ENCODE measurements around the gene STK24.
"Not testable (repeated sequence)": the region's sequence is repeated elsewhere in the genome, so short reads cannot be mapped to it uniquely, and the experiment has no call there.

Gene STK24

DNA sequence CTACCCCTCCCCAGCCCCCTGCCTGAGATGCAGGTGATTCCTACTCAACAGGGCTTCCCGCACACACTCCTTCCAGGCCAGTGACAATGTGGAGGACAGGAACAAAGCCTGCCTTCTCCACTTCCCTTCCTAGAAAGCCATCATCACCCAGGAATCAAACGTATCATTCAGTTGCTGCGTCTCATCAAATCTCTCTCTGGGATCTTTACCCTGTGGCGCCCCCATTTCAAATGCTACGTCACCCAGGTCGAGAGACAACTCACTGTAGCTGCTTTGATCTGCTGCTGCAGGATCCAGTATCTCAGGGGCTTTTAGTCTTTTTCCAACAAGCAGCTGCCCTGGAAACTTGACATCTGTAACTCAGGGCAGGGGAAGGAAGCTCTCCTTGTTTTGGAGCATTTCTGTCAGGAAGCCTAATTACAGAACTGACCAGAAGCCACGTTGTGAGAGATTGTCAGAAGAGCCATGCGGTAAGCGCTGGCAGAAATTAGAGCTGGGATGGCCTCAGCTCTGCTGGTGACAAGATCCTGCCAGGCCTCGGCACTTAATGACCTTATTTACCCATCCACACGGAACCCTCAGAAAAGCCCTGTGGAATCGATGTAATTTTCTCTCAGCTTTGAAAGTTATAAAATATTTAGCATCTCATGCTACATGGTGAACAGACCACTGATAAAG lies 140.5 kb downstream of the STK24 start:
- no peak for DNase-seq (ENCODE audit: low read depth in 2 of 2)

DNA sequence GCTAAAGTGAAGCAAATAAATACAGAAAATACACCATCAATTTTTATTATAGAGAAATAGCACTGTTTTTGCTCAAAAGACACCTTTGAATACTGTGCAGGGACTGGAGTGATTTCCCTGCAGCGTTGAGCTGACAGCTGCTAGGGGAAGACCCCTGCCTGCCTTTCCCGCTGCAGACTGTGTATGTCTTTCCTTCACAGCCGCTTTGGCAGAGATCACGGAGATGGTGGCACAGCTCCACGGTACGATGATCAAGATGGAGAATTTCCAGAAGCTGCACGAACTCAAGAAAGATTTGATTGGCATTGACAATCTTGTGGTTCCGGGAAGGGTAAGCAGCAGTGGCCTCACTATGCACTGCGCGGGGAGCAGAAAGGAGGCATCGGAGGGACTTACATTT lies 141.5 kb downstream of the STK24 start:
- no peak for DNase-seq (ENCODE audit: low read depth in 2 of 2)

DNA sequence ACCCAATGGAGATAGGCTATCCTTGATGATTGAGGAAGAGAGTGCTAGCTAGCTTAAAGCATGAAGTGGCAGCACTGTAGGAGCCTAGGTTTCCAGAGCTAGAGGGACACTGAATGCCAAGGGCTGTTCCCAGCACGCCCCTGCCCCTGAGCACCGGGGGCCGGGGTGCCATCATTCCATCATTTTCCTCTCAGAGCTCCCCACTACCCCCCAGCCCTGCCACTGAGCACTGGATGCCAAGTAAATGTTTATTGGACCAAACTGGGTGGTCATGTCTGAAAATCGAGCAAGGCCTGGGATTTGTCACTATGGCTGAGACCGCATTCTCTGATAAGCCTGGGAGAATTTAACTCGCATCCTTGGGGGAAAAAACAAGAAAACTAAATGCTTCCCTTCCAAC lies 142.8 kb downstream of the STK24 start:
- no peak for DNase-seq (ENCODE audit: low read depth in 2 of 2)

DNA sequence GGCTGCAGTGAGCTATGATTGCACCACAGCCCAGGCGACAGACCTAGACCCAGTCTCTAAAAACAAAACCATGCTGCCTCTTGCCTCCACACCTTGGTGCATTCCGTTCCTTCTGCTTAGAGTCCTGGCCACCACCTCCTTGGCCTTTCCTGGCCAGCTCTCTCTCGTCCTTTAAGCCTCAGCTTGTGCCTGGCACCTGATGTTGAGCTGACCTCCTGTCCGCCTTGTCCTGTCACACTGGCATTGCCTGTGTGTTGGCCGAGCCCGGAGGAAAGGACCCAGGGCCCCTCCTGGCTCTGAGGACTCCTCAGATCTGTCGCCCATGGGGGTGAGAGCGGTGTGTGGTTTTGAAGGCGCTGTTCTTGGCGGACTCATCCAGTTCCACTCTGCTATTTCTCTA lies 143.3 kb downstream of the STK24 start:
- no peak for DNase-seq (ENCODE audit: low read depth in 2 of 2)

DNA sequence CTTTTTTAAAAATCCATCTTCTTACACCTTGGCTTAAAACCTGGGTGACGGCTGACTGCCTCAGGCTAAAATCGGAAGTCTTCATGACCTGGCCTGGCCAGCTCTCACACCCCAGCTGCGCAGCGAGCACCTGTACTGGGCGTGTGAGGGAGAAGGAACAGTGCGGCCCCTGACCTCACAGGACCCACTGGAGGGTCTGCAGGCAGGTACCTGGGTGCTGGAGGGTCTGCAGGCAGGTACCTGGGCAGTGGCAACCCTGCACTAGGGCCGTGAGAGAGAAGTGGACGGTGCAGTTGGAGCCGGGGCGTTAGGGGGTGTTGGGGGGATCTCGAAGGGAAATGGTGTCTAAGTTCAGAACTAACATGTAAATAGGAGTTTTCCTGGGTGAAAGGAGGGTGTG lies 144.3 kb downstream of the STK24 start:
- no peak for DNase-seq (ENCODE audit: low read depth in 2 of 2)

DNA sequence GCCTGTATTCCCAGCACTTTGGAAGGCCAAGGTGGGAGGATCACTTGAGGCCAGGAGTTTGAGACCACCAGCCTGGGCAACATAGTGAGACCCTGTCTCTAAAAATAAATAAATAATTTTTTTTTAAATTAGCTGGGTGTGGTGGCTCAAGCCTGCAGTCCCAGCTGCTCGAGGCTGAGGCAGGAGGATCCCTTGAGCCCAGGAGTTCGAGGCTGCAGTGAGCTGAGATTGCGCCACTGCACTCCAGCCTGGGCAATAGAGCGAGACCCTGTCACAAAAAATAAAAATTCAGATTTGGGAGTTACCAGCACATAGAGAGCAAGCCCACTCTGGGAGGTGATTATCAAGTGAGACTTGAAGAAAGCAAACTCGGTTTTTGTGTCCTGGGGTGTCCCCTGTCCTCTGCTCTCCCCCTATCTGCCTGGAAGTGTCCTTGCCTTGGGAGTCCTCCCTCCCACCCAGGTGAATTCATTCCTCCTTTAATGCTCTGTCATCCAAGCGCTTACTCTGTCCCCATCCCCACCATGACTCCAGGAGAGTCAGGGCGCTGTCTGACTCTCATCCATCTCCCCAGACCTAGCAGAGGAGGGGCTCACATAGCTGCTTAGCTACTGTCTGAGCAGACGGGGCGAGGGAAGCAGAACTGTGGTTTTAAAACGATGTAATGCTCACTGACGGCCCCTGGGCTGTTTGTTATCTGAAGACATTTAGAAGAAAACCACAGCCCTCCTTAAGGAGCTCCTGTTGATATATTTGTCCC lies 146.8 kb downstream of the STK24 start:
- DNase-seq (ENCODE audit: low read depth in 2 of 2): no peak

DNA sequence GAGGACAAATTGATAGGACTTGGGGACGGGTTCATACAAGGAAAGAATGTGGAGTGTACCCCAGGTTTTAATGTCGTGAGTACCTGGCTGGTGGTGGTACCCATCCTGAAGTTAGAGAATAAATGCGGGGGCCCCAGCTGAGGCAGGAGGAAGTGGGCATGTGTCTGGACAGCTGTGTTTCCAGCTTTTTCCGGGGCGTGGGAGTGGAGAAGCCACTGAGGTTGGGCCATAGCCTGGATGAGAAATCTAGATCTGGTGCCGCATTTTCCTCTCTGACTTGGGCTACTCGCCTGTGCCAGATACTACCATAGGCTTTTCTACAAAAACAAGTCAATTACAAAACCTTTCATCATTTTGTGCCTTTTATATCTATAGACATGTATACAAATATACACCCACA lies 147.4 kb downstream of the STK24 start:
- no peak for DNase-seq (ENCODE audit: low read depth in 2 of 2)

DNA sequence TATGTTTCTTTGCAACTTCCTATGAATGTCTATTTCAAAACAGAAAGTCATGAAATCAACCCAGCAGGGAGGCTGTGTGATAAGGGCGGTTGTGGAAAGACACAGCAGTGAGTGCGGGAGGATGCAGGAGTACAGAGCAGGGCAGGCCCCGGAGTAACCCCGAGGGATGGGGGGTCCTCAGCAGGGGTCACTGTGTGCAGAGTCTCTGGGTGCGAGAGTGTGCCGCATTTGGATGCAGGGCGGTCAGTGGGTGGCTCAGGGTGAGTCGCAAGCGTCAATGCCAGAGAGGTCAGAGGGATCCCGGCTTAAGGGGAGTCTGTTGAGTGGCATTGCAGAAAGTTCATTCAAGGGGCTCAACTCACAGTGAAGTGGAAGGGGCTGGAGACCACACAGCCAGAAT lies 147.8 kb downstream of the STK24 start:
- no peak for DNase-seq (ENCODE audit: low read depth in 2 of 2)

DNA sequence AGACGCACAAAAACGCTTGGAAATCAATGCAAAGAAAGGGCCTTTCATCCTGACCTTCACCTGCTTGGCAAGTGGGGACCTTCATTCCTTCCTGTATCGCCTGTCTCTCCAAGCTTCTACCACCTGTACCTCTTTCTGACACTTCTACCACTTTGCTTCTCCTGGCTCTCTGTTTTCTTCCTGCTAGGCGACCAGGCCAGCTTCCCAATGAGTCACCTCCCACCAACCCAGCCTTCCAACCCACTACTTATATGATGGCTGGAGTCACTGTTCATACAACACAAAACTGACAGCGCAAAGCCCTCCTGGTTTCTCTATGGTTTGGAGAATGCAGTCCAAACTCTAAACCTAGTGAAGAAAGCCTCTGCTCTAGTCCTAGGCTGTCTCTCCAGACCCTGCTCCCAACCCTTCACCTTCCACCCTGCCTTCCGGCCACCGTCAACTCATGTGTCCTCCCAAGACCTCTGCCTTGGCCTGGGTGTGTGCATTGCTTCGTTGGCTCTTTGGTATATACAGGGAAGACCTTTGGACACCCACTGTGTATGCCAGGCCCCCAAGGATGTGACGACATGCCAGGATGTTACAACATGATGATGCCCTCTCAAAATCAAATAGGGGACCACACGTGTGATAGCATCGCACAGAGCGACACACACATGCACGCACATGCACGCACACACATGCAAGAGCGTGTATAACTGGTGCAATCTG lies 148.5 kb downstream of the STK24 start:
- DNase-seq (ENCODE audit: low read depth in 2 of 2): no peak

DNA sequence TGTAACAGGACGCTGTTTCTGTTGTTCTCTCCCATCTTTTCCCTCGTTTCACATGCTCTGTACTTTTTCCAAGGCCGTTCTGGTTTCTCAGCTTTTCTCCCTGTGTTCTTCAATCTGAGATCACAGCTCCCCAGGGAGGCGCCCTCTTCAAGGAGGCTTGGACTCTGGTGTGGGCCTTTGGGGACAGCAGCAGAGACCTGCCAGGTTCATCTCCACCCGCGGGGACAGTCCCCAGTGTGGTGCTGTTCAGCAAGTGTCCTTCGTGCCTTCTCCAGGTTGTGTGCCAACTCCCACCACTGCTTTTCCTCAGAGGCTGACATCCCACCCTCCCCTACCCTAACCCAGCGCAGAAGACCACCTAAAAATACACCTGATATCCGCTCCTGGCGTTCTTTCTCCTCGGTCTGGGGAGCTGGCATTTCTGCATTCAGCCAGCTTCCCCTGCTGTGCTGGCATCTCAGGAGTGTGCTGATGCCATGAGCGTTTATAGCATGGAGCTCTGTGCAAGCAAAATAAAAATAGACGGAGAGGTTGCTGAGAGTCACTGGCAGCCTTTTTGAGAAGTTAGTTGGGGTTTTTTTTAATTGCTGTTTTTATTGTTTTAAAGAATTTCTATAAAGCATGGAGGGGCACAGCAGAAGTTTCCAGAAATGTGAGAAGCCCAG lies 149.4 kb downstream of the STK24 start:
- no peak for DNase-seq (ENCODE audit: low read depth in 2 of 2)

DNA sequence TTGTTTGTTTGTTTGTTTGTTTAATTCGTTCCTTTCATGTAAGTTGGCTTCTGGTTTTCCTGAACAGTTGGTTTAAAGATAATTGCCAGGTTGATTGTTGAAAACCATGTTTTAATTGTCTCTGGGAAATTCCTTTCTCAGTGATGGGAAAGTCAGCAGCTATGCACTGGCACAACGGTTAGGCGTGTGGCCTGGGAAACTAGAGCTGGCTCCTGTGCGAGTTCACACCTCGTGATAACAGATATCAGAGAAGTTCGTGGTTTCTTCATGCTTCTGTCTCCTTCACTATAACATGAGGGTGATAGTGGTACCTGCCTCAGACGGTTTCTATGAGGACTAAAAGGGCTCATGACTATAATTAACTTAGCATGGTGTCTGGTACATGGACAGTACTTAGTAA lies 153.5 kb downstream of the STK24 start:
- DNase-seq (ENCODE audit: low read depth in 2 of 2): no peak

DNA sequence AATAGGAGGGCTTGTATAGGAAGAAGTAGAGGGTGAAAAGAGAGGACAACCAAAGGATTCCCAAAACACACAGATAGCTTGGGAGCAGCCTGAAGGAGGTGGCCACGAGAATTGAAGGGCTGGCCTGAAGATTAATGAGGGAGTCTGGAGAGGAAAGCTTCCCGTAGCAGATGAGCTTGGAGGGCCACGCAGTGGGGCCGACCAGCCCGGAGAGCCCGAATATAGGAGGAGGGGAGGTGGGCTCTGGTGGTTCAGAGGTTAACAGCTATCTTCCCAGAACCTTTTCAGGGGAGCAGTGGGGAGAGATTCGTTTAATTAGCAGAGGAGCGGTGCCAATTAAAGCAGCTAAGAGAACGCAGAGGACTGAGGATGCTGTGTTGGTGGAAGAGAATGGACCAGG lies 154.9 kb downstream of the STK24 start:
- no peak for DNase-seq (ENCODE audit: low read depth in 2 of 2)

DNA sequence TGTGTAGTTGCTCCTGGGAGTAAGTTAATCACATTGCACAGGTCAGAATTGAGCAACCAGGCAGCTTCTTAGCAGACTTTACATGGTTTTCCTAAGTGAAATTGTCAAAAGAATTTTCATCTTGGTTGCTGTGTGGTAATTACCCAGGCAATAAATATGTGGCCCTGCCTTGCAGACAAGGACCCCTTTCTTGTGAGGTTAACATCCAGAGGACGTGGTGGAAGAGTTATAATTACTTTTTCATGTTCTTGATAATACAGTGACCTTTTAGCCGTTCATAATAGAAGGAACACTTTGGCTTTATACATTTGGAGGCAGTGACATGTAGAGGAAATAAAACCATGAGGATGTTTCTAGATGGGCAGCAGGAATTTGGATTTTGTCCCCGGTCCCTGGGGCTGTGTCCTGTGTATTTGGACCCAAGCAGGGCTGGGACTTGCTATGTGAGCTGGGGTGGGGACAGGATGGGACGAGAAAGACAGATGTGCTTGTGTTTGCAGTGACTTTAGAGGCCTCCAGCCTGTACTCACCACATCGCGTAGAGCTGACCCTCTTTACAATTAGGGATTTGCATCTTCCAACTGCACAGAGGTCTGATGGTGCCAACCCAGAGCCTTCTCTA lies 156.2 kb downstream of the STK24 start:
- no peak for DNase-seq (ENCODE audit: low read depth in 2 of 2)

DNA sequence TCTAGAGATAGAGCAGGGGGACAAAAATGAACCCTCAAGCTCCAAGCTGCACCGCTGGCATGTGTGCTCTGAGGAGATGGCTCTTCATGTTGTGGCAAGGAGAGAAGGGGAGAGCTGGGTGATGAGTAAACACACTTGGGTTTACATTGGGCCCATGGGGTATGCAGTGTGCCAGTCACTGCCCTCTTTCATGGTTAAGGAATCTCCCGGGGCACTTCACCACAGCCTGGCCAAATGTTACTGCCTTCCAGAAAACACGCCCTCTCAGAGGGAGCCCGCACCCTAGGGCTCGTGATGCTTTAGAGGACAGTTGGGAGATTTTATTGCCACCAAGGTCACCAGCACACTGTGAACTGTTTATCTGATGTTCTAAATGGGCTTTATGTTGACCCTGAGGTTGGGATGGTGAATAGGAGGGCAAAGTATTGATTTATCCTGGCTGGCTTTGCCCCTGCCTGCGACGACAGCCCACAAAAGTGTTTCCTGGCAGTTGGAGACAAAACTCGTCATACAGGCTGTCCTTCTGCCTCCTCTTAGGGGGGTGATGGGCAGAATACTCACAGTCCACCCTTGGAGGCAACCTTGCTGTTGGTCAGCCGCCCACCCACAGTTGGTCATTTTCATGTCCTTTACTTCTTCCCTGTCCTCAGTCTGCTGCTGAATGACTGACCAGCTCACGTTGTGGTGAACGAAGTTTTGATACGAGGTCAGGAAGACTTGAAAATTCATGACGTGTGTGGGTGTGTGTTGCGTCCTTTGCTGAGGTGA lies 156.9 kb downstream of the STK24 start:
- no peak for DNase-seq (ENCODE audit: low read depth in 2 of 2)

DNA sequence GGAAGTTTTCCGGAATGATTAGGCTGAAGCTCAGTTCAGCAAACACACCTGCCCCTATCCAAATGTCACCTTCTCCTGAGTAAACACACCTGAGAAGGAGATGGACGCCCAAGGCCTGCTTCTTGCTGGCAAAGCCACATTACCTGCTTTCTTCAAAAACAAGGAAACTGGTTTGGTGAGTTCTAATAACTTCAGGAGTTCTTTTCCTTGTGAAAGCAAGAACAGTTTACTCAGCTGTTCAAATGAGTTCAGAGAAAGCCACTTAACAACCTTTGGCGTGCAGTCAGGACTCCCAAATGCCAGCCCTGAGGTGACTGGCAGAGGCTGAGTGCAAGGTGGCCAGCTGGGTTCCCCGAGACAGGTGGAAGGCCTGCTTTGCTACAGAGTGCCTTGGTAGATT lies 160.5 kb downstream of the STK24 start:
- no peak for DNase-seq (ENCODE audit: low read depth in 2 of 2)

DNA sequence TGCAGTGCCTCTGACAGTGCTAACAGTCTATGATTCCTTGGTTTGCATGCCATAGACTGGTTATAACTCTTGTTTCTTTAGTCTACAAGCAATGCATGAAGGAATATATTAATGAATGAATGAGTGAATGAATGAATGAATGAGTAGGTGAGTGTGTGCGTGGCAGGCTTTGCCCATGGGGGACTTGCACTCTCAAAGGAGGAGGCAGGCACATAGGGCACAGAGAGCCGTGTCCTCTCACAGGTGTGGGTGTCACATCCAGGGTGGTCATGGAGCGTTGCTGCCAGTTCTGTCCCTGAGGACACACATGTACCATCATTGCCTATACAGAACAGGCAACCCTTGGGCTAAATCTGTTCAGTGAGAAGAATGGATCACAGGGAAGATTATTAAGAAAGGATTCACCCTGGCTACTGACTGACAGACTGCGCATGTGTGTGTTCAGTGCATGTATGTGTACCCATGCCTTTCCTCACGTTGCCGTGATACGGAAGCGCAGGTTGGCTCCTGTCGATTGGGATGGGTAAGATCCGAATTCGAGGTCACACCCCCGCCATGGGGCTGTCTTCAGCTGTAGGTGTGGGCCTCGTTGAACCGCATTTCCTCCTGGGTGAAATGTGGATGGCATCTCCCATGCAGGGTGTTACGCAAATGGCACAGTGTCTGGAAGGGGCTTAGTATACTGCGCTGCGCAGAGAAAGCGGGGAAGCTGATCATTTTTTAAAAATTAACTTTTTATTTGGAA lies 161.4 kb downstream of the STK24 start:
- DNase-seq (ENCODE audit: low read depth in 2 of 2): no peak

DNA sequence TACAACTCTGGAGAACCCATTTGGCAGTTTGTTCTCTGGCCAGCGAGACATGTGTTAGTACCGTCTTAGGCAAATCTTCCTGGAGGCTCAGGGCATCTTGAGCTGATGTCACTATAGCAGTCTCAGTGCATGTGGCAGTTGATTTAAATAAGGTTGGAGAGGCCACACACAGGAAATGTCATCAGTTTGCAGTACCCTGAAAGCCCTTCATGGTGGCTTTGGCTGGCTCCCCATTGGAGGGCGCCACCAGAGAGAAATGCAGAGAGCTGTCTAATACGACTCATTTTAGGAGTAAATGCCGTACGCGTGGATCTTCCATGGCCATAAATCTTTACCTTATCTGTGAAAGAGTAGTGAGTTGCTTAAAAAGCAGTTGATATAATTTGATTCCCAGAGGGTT lies 163.1 kb downstream of the STK24 start:
- no peak for DNase-seq (ENCODE audit: low read depth in 2 of 2)

DNA sequence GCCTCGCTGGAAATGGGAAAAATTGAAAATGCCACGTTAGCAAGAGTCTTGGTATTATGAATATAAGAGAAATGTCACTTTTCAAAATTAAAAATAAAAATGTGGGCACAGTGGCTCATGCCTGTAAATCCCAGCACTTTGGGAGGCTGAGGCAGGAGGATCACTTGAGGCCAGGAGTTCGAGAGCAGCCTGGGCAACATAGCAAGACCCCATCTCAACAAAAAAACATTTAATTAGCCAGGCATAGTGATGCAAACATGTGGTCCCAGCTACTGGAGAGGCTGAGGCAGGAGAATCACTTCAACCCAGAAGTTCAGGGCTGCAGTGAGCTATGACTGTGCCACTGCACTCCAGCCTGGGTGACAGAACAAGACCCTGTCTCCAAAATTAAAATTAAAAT lies 163.6 kb downstream of the STK24 start:
- DNase-seq (ENCODE audit: low read depth in 2 of 2): not testable (repeated sequence)

DNA sequence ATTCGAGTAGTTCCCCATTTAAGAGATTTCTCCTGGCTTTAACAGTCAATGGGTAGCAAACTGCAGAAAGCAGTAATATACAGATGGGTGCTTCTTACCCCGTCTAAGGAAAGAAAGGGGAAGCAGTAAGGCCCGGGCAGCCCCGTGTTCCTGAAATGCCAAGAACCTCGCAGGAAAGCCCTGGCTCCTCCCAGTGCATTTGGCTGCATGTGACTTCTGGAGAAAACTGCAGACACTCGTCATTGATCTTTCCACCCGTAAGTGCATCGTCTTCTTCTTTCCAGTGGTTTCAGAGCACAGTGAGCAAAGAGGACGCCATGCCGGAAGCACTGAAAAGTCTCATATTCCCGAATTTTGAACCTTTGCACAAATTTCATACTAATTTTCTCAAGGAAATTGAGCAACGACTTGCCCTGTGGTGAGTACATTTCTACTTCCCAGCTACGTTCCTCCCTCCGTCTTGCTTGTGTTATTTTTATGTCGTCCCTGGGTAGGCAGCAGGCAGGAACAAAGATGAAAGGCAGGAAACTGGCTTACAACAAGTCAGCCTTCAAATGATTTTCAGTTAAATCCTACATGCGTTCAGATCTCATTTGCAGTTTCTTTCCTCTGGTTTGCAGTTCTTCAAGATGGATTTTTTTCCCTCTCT lies 165.2 kb downstream of the STK24 start:
- no peak for DNase-seq (ENCODE audit: low read depth in 2 of 2)

DNA sequence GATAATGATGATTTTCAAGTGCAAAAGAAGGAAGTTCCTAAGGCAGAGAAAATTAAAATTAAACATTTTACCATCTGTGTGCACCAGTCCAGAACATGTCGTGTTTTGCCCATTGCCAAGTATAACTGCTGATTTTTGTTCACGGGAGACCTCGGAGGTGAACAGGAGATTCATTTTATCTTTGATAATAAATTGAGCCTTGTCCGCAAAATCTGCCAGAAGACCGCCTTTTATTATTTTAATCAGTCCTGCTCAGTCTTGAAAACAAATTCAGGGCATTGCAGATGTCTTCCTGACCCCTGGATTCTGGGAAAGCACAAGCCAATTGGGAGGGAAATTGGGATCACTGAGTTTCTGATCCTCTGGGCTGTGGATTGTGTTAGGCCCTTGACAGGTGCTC lies 165.9 kb downstream of the STK24 start:
- no peak for DNase-seq (ENCODE audit: low read depth in 2 of 2)
